ENCODE data around the gene GNAQ.

DNA sequence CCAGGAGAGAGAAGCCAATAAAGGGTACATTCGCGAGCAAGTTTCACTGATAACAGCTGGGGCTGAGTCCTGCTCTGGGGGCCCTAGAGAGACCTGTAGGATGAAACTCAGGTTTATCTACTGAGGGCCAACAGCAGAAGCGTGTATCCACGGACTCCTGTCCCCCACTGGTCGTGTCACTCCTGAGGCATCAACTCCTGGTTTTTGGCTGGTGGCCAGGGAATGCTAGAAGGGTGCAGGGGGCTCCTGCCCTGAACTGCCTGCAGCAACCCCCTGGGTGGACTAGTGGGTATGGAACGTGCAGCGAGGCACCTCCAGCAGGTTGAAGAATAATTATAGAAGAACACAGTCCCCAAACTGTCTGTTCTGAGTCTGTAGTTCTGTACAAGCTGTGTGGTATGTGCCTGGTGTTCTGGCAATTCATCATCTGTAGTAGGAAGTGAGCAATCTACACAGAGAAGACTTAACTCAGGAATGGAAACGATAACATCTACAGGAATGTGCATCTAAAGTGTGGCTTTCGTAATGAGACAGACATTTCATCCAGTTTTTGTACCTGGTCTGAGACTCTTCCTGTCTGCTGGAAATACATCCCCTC is 319.0 kb downstream of the GNAQ start:
- TF ChIP-seq, protein P1, sequence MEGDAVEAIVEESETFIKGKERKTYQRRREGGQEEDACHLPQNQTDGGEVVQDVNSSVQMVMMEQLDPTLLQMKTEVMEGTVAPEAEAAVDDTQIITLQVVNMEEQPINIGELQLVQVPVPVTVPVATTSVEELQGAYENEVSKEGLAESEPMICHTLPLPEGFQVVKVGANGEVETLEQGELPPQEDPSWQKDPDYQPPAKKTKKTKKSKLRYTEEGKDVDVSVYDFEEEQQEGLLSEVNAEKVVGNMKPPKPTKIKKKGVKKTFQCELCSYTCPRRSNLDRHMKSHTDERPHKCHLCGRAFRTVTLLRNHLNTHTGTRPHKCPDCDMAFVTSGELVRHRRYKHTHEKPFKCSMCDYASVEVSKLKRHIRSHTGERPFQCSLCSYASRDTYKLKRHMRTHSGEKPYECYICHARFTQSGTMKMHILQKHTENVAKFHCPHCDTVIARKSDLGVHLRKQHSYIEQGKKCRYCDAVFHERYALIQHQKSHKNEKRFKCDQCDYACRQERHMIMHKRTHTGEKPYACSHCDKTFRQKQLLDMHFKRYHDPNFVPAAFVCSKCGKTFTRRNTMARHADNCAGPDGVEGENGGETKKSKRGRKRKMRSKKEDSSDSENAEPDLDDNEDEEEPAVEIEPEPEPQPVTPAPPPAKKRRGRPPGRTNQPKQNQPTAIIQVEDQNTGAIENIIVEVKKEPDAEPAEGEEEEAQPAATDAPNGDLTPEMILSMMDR (IDR thresholded peaks at IDR 0.05; ENCODE audit: low read depth, low read length, poor library complexity, severe bottlenecking): no peak
- TF ChIP-seq EZH2phosphoT487 (IDR thresholded peaks at IDR 0.05; ENCODE audit: borderline replicate concordance, low read length): no peak

Measured in DOHH2 (cell line).